Hematopoietic multipotent progenitor cell treated with erythropoietin and hydrocortisone succinate and interleukin-3 and kit ligand, for 17 days (in vitro differentiated cells): ENCODE results near the gene TBC1D22A.
A peak's percentile ranks its signal among the peaks of the same experiment; 100 is the strongest.
"Not testable (repeated sequence)": the region's sequence is repeated elsewhere in the genome, so short reads cannot be mapped to it uniquely, and the experiment has no call there.

ENCODE experiments used
- DNase-seq: peaks from one replicate; pipeline ENCODE4 v3.0.0-alpha.2; 2015; ENCODE audit warnings: low spot score

TBC1D22A gene

GRCh38 chr22:47123827-47124442 is 361.5 kb downstream of the TBC1D22A start:
- no peak for DNase-seq

DNA sequence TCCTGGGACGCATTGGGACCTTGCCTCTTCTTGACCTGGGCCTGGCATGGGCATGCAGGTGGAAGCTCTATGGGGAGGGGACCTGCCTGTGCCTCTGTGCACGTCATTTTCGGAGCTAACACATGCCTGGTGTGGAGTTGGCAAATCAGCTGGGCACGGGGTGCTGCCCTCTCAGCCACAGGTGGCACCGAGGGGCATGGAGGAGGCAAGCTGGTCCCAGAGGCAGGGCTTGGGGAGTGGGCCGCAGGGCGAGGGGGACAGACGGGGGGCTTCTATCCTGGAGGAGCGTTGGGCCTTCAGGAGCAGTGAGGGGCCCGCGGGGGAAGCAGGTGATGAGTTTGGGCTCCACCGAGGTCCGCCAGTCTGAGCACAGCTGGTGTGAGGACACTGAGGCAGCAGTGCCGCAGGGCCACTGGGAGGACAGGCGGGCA is 362.0 kb downstream of the TBC1D22A start:
- DNase-seq: no peak

DNA sequence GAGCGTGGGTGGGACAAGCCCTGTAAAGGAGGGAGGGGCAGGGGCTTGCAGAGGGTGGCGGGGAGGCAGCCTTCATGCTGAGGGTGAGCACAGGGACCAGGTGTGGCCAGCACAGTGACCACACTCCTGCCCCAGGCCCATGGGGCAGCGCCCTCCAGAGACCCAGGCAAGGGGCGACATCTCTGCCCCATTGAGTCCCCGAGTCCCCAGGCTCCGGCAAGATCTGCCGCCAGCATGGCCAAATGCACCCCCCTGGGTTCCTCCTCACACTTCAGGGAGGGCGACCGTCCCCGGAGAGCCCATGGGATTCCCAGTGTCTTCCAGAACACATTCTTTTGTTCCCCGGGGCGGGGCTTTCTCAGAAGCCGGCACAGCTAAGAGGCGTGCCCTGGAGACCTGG is 362.5 kb downstream of the TBC1D22A start:
- DNase-seq: no peak

DNA sequence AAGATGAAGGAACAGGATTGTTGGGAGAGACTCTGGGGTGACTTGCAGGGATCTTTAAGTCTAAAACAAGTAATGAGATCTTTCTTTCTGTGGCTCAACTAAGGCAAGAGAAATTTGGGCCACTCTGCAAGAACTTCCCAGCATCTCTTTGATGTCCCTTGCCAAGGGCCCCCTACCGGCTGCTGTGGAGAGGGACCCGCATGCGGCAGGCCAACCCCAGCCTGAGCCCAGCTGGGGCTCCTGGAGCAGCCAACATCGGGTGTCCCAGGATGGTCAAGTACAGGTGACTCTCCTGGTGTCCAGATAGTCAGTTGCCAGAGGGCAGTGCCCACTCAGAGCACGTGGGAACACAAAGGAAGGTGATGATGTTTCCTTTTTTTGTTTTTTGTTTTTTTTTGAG is 363.2 kb downstream of the TBC1D22A start:
- DNase-seq: peak; percentile 10

- no peak for DNase-seq
These were observed 363.9 kb downstream of the TBC1D22A start for GRCh38 chr22:47126344-47126811.

DNA sequence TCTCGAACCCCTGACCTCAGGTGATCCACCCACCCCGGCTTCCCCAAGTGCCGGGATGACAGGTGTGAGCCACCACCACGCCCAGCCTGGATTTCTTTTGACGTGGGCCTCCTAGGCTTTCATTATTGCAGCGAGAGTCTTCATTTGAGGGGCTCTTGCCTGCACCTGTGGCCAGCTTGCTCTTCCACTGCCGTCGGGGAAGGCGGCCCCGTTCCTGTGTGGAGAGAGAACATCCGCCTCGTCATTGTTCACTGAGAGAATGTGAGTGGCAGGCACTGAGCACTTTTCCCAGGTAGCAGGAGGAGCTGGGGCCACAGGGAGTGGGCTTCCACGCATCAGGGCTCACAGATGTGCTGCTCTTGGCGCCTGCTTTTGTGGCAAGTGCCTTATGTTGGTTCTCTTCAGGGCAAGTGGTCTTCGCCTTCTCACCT is 365.0 kb downstream of the TBC1D22A start:
- peak; percentile 12 for DNase-seq

DNA sequence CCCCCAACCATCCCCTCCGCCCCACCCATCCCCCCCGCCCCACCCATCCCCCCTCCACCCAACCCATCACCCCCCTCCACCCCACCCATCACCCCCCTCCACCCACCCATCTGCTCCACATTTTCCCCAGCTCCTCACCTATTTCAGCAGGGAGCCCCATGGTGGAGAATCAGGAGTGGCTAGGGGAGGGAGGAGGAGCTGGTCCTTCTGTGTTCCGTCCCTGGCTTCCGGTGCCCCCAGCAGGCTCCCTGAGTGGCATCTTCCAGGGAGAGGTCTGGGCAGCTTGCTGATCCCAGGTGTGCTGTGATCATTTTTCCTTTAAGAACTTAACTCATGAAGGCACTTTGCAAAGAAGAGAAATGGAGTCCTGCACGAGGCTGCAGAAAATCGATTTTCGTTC is 365.8 kb downstream of the TBC1D22A start:
- peak; percentile 30 for DNase-seq

DNA sequence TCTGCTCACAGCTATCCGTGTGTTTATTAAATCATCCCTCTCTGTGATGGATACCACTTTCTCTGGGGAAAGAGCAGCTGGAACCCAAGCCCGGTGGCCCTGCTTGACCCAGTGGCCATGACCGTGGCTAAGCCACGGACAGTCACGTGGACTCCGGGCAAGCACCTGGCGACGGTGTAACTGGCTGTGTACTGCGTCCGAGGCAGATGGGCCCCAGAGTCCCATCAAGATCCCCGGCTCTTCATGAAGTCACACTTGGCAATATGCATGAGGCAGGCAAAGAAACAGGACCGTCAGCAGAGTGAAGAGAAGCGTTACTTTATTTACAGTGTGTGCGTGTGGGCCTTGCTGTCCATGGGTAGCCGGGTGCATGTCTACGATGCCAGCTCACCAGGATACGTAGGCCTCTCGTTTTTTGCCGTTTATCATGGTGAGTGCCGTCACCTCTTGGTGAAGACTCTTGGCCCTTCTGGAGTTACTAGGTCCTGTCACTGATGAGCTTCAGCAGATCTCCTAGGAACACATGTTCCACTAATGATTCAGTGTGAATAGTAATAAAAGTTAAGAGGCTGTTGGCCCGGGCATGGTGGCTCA is 366.3 kb downstream of the TBC1D22A start:
- DNase-seq: peak; percentile 10

- peak; percentile 86 for DNase-seq
These were observed 367.6 kb downstream of the TBC1D22A start for GRCh38 chr22:47129902-47130635.

GRCh38 chr22:47130883-47131631 is 368.6 kb downstream of the TBC1D22A start:
- no peak for DNase-seq

DNA sequence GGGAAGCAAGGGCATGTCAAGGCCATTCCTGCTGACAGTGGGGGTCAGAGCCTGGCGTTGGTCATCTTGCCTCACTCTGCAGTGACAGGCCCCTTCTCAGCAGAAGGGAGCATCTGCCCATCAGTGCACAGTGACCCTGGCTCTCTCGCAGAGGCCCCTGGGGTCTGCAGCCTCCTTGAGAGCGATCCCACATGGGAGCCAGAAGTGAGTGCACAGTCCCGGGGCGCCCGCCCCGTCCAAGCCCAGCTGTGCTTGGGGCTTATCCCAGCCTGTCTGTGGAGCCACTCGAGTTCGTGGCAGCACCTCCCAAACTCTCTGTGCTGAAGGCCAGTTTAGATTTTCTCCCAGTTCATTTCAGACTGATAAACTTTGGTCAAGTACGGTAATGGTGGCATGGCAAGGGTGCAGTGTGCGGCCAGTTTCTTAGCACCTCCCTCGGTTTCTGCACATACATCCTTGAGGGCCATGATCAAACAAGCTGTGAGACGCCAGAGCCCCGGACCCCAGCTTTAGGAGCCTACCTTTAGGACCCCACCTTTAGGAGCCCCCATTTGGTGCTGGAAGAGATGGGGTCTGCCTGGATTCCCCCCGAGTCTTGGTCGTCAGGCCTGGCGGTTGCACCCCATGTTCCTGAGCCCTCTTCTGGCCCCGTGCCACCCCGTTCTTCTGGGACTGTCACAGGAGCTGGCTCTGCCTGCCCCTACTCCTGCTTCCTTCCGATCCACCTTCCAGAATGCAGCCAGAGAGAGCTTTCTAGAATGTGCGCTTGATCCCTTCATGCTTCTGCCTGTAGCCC is 369.4 kb downstream of the TBC1D22A start:
- no peak for DNase-seq

DNA sequence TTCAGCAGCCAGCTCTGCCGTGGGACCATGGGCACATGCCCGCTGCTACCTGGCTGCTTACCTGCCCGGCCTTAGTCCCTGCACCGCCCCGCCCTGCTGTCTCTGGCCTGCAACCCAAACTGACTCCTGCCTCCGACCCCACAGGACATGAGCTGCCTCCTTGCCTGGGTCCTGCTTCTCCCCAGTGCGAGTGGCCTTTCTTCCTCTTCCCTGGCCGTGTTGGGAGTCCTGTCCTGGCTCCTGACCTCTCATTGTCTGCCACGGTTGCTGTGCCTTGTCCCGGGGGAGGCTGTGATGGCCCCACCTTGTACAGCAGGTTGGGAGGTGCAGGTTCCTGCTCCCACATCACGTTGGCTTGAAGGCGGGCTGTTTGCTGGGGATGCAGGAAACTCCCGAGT is 370.0 kb downstream of the TBC1D22A start:
- DNase-seq: no peak

DNA sequence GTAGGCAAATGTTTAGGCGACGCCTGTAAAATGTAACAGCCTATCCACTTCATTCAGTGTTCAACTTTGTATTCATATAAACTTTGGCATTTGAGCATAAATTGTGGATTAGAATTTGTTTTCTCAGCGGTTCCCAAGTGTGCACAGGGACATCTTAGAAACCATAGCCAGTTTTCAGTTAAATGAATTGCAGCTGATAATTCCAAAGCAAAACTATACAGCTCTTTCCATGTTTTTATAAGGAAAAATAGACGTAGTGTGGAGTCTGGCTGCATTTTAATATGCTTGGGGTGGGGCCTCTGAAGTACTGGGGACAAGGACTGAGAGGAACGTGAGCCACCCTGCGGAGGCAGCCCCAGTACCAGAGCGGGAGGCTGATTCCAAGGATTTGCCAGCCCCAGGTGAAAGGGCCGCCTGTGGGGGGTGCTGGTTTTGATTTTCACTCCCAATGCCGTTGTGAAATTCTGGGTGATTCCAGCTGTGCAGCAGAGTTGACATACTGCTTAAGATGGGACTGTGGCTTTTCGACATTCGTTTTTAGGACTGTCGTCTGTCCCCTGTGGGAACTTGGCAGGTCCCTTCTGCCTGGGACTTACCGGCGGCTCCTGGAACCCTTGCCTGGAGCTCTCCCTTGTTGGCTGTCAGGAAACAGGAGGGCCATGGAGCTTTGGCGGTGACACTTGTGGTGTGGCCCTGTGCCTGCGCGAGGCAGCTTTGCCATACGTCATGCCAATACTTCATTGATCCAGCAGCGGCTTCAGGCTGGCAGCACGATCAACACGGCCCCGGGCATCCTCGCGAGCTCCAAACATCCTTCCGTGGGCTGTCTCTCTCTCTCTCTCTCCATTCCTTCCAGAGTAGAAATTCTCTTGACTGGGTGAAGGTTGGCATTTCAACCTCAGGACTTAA is 370.9 kb downstream of the TBC1D22A start:
- no peak for DNase-seq

DNA sequence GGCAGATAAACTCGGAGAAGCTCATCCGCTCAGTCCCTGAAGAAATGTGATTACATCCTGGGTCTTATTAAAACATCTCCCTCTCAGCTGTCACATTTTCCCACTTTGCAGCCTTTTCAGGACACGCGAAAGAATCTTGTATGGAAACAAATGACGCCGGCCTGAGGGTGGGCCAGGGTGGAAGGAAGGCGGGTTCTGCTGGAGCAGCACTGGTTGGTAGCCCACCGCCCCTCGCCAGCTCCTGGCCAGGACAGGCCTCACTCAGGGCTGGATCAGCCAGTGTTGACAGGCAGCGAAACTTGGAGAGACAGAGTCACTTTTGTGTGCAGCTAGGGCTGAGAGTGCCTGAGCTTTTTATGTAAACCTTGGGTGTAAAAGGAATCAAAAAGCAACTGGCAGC is 371.8 kb downstream of the TBC1D22A start:
- DNase-seq: no peak

DNA sequence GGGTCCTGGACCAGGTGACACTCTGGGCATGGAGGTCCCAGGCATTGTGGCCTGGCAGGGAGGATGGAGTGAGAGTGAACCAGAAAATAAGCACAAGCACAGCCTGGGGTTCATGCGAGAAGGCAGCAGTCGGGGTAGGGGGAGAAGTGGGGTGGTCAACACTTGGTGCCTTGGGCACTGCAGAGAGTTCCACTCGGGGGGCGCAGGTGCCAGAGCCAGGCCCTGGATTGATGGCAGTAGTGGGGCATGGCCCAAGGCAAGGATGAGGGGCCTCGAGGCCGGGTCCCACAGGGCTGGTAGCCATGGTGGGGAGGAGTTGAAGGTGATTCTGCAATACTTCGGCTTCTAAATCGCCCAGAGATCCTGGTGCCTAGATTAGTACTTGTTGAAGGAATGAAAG is 372.9 kb downstream of the TBC1D22A start:
- no peak for DNase-seq

- no peak for DNase-seq
These were observed 373.6 kb downstream of the TBC1D22A start for GRCh38 chr22:47136050-47136449.

DNA sequence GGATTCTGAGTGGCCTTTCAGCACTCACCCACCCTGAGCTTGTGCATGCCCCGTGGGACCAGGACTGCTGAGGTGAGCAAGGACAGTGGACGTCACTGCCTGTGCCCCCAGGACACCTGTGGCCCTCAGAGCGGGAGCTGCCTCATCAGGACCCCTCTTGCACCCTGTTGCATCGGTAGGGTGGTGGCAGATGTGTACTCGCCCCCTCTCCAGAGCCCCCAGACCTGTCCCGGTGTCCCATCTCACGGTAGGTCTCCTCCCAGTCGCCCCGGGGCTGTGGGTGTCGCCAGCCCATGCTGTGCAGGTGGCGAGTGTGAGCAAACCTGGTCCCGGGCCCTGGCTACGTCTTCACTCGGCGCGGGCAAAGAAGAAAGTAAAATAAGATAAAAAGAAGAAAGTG is 374.2 kb downstream of the TBC1D22A start:
- DNase-seq: no peak

DNA sequence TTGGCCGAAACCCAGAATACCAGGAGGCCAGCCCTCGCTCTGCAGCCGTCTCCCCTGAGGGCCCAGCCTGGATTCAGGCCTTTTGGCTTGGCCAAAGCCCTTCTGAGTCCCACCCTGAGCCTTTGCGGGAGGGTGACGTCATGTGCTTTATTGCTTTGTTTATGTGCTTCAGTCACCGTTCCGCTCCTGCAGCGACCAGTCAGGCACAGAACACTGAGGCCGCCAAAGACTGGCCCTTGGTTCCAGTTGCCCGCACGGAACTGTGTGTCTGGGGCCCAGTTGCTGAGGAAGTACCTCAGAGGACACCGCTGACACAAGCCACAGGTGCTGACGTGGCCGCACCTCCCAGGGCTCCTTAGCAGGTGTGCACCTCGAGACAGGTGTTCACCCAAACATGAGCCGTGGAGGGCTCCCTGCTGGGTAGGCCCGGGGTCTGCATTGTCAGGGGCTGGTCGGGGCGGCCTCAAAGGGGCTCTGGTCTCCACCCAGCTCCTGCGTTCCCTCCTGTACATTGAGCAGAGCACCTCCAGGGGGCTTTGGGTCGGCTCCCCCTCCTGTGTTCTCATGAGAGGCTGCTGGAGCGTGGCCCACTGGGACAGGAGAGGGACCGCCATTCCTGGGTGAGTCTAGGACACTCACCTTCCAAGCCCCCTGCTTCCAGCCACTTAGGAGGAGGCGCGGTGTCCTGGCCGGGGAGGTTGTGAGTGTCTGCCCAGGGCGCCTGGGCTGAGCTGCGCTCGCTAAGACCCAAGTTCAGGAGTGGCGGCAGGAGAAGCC is 376.8 kb downstream of the TBC1D22A start:
- DNase-seq: no peak

DNA sequence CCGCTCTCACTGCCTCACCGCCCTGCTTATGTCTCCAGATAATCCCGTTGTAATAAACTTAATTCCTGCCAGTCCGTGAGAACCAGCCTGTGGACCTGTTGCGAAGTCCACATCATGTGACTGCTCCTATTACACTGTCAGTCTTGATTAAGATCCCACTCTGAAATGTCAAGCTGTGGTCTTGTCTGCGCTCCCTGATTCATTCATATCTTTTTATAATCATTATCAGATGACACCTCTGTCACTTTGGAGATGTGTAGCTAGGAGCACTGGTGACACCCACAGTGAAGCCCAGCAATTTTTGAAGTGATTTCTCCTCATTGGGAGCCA is 377.3 kb downstream of the TBC1D22A start:
- DNase-seq: no peak

GRCh38 chr22:47140975-47141374 is 378.5 kb downstream of the TBC1D22A start:
- not testable (repeated sequence) for DNase-seq
